Activated naive CD8-positive, alpha-beta T cell treated with anti-CD3 and anti-CD28 coated beads for 36 hours (primary cell): ENCODE measurements around the gene DDX59. TPM values are rescaled to one million over a fixed set of nuclear protein-coding genes. Genes with fewer than 3 reads are reported as not detected.

Source experiments
- DNase-seq: peaks from one replicate; pipeline ENCODE4 v3.0.0; 2021
- H3K27ac Mint-ChIP-seq: one replicate; pipeline ENCODE4 v1.8.0; 2022; ENCODE audit warnings: mild to moderate bottlenecking, moderate library complexity, mixed read lengths
- H3K27me3 Mint-ChIP-seq: one replicate; pipeline ENCODE4 v1.8.0; 2022; ENCODE audit warnings: mild to moderate bottlenecking, mixed read lengths
- H3K36me3 Mint-ChIP-seq: one replicate; pipeline ENCODE4 v1.8.0; 2021; ENCODE audit warnings: mild to moderate bottlenecking, mixed read lengths
- H3K4me1 Mint-ChIP-seq: one replicate; pipeline ENCODE4 v1.8.0; 2021; ENCODE audit warnings: mixed read lengths
- H3K4me3 Mint-ChIP-seq: one replicate; pipeline ENCODE4 v1.8.0; 2022; ENCODE audit warnings: mild to moderate bottlenecking, moderate library complexity, mixed read lengths
- H3K9me3 Mint-ChIP-seq: one replicate; pipeline ENCODE4 v1.8.0; 2022; ENCODE audit warnings: mixed read lengths
- total RNA-seq, 2 experiments: library from RNA; stranded (reverse); gene quantifications; one replicate each; pipeline ENCODE4 v1.2.3, GENCODE V29; 2021

DDX59 gene
- total RNA-seq, 2 experiments from 2014 or later = 18.3 to 19.2 TPM

DNA sequence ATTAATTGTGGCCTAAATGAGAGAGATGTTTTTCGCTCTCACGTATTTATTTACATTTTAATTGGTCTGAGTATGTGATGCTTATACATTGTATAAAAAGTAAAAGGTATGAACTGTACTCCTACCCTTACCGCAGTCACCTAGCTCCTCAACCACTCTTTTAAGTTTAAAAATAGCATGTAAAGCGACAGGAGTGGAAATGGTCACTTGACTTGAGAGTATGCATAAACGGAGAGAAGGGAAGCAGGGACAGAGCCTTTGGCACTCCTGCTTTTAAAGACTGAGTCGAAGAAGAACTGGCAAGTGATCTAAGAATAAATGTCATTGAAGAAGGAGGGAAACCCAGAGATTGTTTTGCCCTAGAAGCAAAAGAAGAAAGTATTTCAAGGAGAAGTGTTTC, 11.5 kb upstream of the DDX59 start:
- no peak overlapping the region for H3K27ac Mint-ChIP-seq
- H3K4me3 Mint-ChIP-seq = no peak overlapping the region
- H3K4me1 Mint-ChIP-seq = no peaks in the 10 kb centered on the region
- no peaks in the 10 kb centered on the region for H3K27me3 Mint-ChIP-seq
- no peaks in the 10 kb centered on the region for H3K36me3 Mint-ChIP-seq
- no peak for DNase-seq
- H3K9me3 Mint-ChIP-seq = no peaks in the 10 kb centered on the region

DNA sequence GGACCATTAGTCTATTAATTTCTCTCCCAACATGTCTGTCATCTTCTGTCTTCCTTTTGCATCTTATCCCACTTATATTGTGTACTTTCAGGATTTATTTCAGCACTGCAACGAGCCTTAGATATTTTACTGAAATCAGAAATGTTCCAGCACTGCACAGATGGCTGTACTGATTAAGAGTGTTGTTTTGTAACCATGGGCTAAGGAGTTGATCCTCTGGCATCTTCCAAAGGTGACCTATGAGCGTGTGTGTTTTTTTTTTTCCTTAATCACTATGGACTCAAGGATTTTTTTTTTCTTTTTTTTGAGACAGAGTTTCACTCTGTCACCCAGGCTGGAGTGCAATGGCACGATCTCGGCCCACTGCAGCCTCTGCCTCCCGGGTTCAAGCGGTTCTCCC, 7.1 kb upstream of the DDX59 start:
- Mint-ChIP-seq H3K4me1 (peaks cover 12% of the 10 kb centered on the region), H3K36me3 (no peaks in the 10 kb centered on the region), H3K27me3 (no peaks in the 10 kb centered on the region), H3K9me3 (no peaks in the 10 kb centered on the region), H3K4me3 (no peak overlapping the region), H3K27ac (no peak overlapping the region)
- DNase-seq = no peak

DNA sequence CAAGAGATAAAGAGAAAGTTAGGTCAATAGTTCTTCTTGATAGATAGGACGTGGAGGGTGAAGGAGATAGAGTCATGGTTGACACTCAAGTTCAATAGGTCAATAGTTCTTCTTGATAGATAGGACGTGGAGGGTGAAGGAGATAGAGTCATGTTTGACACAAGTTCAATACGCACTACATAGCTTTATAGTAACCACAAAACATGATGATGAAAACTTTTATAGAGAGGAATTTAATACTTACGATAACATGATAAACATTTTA, 5.8 kb upstream of the DDX59 start:
- Mint-ChIP-seq H3K27ac (no peak overlapping the region), H3K4me3 (no peak overlapping the region), H3K36me3 (no peaks in the 10 kb centered on the region), H3K9me3 (no peaks in the 10 kb centered on the region), H3K4me1 (peaks cover 22% of the 10 kb centered on the region), H3K27me3 (no peaks in the 10 kb centered on the region)
- no peak for DNase-seq

DNA sequence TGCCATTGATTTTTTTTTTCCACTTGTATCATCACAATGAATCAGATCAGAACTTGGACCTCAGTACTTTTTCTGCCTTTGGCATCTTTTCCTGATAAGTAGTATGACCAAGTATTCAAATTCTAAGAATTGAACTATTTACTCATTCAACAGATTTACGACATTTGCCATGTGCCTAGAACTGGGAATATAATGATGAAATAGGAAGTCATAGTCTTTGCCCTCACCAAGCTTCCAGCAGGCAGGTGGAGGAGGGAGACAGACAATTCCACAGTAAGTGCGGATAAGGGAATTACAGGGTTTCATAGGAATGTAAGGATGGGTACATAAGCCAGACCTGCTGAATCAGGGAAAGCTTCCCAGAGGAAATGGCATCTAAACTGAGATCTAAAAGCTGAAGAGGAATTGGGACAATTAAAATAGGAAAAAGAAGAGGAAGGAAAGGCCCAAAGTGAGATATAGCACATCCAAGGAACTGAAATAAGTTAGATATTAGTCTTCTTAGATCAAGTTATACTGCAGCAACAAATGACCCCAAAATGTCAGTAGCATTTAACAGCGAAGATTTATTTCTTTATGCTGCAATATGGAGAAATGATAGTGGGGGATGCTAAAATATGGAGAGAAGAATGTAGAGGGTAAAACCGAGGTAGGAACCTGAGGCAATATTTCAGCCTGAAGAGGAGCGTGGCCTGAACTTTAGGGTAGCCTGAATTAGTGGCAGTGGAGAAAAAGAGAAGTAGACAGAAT, 5.3 kb upstream of the DDX59 start:
- peaks cover under 1% of the 10 kb centered on the region for H3K36me3 Mint-ChIP-seq
- no peaks in the 10 kb centered on the region for H3K9me3 Mint-ChIP-seq
- peak overlapping the region; percentile 6 for H3K27ac Mint-ChIP-seq
- H3K4me1 Mint-ChIP-seq = peaks cover 22% of the 10 kb centered on the region
- H3K4me3 Mint-ChIP-seq = no peak overlapping the region
- DNase-seq = no peak
- no peaks in the 10 kb centered on the region for H3K27me3 Mint-ChIP-seq

DNA sequence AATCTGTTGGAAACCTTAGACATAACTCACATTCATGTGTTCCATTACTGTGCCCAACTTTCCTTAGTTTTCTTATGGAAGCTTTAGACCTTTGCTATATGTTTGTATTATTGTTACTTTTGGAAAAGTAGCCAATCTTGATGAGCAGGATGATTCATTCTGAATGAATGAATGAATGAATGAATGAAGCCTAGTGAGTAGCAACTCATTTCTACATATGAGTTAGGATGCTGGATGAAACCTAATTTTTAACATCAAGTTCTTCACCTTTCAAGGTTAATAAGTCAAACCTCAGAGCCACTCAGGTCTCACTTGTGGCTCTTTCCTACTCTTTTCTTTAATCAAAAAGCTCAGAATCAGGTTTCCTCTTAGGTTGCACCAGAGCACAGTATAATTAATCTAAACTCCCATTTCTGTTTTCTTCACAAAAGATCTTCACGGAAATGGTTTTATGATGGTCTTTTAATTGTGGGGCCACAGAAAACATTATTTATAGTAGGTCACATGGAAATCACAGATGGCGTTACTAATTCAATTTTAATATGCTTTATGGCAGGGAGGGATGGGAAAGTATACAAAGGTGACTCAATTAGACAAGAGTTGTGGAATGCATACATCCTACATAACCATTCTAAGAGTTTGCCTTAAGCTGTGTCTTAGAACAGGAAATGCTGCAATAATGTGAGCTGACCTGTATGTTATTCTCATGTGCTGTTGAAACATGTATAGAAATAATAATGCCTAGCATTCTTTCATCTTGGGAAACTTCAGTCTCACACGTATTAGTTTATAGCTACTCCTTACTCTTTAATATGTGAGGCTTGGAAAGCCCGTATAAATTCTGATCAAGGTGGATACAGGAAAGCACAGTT, 4.5 kb upstream of the DDX59 start:
- no peaks in the 10 kb centered on the region for H3K9me3 Mint-ChIP-seq
- H3K4me1 Mint-ChIP-seq = peaks cover 22% of the 10 kb centered on the region
- H3K27me3 Mint-ChIP-seq = no peaks in the 10 kb centered on the region
- H3K27ac Mint-ChIP-seq = peak overlapping the region; percentile 27
- H3K36me3 Mint-ChIP-seq = peaks cover 2% of the 10 kb centered on the region
- H3K4me3 Mint-ChIP-seq = no peak overlapping the region
- DNase-seq = no peak

DNA sequence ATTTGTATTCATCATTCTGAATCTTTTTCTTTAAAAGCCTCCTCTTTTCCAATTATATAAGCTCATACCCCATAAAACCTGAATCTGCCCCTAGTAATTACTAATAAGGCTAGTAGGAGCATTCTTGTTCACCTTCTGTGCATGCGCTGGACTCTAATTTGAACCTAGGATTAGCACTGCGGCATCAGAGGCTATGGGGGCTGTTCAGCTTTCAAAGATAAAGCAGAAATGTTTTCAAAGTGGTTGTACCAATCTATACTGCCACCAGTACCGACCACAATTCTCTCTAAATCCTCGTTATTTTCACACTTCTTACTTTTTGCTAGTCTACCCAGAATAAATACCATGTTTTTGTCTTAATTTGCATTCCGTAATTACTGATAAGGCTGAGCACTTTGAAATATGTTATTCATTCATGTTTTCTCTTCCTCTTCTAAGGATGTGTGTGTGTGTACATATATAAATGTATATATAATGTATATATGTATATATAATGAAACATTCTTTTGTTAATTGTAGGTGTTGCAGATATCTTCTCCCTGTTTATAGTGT, 1.6 kb upstream of the DDX59 start:
- H3K27me3 Mint-ChIP-seq = no peaks in the 10 kb centered on the region
- peak overlapping the region; percentile 95 for H3K4me3 Mint-ChIP-seq
- peaks cover 13% of the 10 kb centered on the region for H3K36me3 Mint-ChIP-seq
- H3K9me3 Mint-ChIP-seq = no peaks in the 10 kb centered on the region
- H3K27ac Mint-ChIP-seq = no peak overlapping the region
- no peak for DNase-seq
- H3K4me1 Mint-ChIP-seq = peaks cover 32% of the 10 kb centered on the region

DNA sequence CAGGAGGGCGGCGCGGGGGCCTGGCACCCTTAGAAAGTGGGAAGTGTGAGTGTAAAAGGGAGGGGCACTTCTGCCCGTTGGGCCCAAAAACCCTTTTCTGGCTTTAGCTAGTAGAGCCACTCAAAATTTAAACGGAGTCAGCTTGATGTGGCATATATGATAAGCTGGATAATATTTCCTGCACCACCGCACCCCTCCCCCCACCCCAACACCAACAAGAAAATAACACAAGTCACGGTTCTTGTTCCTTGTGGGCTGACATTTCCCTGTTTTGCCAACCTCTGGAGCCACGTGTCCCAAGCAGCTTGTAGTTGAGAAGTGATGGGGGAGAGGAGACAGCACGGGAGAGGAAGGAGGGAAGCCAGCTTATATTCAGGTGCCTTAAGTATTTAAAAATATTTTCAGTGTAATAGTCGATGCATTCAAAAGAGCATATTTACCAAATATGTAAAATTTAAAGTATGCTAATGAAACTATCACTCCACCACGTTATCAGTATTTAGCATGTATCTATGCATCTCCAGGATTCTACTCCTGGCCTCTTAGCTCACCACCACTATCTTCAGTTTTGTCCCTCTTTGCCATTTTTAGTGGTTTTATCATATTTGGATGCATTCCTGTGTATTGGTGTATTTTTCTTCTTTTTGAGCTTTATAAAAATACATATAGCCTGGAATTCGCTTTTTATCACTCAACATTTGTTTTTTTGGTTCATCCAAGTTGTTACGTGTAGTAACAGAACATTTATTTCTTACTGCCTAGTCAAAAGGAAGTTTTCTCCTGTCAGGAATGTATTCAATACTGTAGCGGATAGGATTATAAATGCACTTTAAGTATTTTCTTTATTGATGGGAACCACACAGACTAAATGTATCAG, 773 bp upstream of the DDX59 start:
- peak overlapping the region; percentile 97 for H3K27ac Mint-ChIP-seq
- peaks cover 40% of the 10 kb centered on the region for H3K4me1 Mint-ChIP-seq
- H3K4me3 Mint-ChIP-seq = peak overlapping the region; percentile 95
- no peaks in the 10 kb centered on the region for H3K9me3 Mint-ChIP-seq
- H3K36me3 Mint-ChIP-seq = peaks cover 19% of the 10 kb centered on the region
- H3K27me3 Mint-ChIP-seq = no peaks in the 10 kb centered on the region
- DNase-seq = peak; percentile 7

DNA sequence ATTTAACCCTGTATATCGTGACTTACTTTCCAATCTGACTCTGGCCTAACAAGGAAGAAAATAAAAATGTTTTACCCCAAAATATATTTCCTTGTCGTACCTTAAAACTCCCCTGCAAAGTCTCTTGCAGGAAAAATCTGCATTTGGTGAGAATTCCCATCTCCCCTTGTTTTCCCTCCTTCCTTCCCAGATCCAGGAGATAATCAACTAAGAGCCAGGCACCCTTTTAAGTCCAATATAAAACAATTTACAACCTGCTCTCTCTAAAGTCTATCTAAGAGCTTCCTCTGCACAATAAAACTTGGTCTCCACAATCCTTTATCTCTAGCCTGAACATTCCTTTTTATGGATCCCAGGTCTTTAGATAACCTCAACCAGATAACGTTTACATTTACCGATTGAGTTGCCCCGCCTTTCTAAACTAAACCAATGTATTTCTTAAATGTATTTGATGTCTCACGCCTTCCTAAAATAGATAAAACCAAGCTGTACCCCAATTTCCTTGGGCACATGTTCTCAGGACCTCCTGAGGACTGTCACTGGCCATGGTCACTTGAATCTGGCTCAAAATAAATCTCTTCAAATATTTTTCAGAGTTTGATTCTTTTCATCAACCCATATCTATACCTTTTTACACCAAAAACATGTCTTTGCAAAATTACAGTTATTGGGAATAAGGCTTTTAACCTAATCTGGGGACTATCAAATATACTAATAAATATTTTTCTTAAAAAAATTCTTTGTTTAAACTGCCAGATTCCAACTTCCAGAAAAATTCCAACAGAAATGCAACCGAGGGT, 993 bp downstream of the DDX59 start:
- H3K4me1 Mint-ChIP-seq = peaks cover 36% of the 10 kb centered on the region
- H3K27ac Mint-ChIP-seq = peak overlapping the region; percentile 87
- peak overlapping the region; percentile 77 for H3K4me3 Mint-ChIP-seq
- no peaks in the 10 kb centered on the region for H3K9me3 Mint-ChIP-seq
- DNase-seq = no peak
- peaks cover 32% of the 10 kb centered on the region for H3K36me3 Mint-ChIP-seq
- H3K27me3 Mint-ChIP-seq = no peaks in the 10 kb centered on the region

DNA sequence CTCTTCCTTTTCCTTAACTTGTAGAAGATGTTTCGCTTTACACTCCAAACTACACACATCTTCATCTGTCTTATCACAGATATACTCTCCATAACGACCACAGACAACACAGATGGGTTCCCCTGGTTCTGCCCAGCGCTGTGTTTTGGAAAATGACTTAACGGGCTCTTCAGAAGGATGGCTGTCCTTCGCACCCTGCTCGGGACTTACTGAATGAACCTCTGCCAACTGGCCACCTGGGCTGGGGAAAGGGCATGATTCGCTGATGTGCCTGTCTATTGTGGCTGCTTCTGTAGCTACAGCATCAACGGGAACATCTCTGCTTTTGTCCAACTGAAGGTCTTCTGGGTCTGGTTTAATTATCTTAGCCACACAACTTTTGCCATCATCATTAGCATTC, 3.4 kb downstream of the DDX59 start:
- Mint-ChIP-seq H3K27ac (no peak overlapping the region), H3K27me3 (no peaks in the 10 kb centered on the region), H3K4me3 (no peak overlapping the region), H3K36me3 (peaks cover 43% of the 10 kb centered on the region), H3K9me3 (no peaks in the 10 kb centered on the region), H3K4me1 (peaks cover 44% of the 10 kb centered on the region)
- DNase-seq = no peak

DNA sequence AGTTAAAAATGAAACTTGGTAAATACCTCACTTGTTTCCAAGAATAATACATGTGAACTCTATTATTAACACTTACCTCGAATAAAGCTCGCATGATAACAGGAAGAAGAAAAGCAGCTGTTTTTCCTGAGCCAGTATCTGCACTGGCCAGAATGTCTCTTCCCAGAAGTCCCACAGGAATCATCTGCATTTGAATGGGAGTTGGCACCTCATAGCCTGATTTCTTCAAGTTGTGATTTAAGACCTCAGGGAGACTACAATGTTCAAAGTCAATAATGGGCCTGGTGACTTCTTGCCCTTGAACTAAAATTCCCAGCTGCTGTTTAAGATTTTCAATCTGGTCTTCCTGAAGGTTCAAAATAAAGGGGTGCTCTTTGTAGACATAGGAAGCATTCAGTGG, 3.8 kb downstream of the DDX59 start:
- no peak overlapping the region for H3K27ac Mint-ChIP-seq
- peaks cover 45% of the 10 kb centered on the region for H3K36me3 Mint-ChIP-seq
- no peak for DNase-seq
- no peak overlapping the region for H3K4me3 Mint-ChIP-seq
- H3K27me3 Mint-ChIP-seq = no peaks in the 10 kb centered on the region
- H3K4me1 Mint-ChIP-seq = peaks cover 41% of the 10 kb centered on the region
- no peaks in the 10 kb centered on the region for H3K9me3 Mint-ChIP-seq

DNA sequence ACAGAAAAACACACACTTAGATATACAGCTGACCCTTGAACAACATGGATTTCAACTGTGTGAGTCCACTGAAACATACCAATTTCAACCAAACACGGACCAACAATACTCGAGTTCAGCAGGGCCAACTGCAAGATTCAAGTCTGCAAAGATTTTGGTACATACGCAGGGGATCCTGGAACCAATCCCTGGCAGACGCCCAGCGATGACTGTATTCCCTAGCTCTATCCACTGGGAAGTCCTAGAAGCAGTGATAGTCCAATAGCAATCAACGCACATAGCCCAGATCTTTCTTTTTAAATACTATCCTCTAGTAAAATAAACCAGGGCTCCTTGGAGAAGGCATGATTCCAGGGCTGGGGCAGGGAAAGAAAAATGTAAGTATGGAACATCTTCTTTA, 9.0 kb downstream of the DDX59 start:
- Mint-ChIP-seq H3K4me3 (no peak overlapping the region), H3K36me3 (peaks cover 36% of the 10 kb centered on the region), H3K4me1 (peaks cover 24% of the 10 kb centered on the region), H3K27ac (no peak overlapping the region), H3K9me3 (no peaks in the 10 kb centered on the region), H3K27me3 (no peaks in the 10 kb centered on the region)
- no peak for DNase-seq

DNA sequence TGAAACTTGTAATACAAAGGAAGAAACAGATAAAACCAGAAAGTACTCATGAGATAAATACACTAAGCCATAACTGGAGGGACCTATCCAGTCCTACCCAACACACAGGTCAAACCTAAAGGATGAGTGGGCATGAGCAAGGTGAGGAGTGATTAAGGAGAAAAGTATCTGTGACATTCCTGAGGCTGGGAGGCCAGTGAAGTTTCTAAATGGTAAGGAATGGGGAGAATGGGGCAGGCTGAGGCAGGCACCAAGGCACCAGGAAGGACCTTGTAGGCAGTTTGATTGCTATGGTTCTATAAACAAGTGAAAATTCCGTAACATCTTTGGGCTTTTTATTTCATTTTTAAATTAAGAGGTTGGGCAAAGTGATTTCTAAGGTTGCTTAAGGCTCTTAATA, 10.4 kb downstream of the DDX59 start:
- Mint-ChIP-seq H3K4me3 (no peak overlapping the region), H3K36me3 (peaks cover 30% of the 10 kb centered on the region), H3K9me3 (no peaks in the 10 kb centered on the region), H3K27ac (no peak overlapping the region), H3K4me1 (peaks cover 19% of the 10 kb centered on the region), H3K27me3 (no peaks in the 10 kb centered on the region)
- no peak for DNase-seq

DNA sequence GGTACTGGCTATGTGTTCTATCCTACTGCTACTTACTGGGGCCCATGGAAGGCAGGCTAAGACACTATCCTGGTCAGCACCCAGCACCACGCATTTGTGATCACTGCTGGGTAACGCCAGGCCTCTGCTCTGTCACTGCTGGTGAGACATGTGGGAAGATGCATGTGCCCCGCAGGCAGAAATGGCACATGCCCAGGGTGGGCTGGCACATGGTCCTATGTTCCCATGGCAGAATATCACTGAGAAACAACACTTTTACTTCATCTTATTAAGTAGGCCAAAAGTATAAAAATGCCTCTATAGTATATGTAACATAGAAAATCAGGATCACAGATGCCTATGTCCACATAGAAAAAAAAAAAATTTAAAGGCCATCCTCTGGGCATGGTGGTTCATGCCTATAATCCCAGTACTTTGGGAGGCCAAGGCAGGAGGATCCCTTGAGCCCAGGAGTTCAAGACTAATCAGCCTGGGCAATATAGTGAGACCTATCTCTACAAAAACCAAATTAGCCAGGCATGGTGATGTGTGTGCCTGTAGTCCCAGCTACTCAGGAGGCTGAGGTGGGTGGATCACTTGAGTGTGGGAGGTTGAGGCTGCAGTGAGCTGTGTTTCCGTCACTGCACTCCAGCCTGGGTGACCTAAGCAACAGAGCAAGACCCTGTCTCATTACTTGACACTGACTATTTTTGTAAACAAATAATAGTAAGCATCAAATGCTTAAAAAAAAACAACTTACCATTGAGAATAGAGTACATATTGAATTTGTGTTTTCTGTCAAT, 11.5 kb downstream of the DDX59 start:
- H3K27ac Mint-ChIP-seq = no peak overlapping the region
- H3K36me3 Mint-ChIP-seq = peaks cover 32% of the 10 kb centered on the region
- no peaks in the 10 kb centered on the region for H3K9me3 Mint-ChIP-seq
- H3K4me1 Mint-ChIP-seq = peaks cover 20% of the 10 kb centered on the region
- no peaks in the 10 kb centered on the region for H3K27me3 Mint-ChIP-seq
- DNase-seq = no peak
- H3K4me3 Mint-ChIP-seq = no peak overlapping the region

DNA sequence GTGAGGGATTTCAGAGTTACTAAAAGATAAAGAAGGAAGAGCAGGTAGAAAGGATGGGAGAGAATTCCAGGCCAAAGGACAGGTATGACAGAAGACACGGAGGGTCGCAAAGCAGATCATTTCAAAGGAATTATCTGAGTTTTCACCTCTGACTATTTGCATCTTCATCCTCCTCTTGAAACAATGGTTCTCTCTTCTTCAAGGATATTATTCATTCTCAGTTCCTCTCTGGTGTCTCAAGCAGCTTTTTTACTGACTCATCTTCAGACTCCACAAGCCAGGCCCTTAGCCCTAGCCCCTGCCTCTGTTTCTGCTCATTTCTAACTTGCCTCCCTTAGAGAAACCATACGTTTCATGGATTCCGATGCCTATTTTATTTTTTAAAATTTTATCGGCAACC, 15.0 kb downstream of the DDX59 start:
- no peak overlapping the region for H3K27ac Mint-ChIP-seq
- no peaks in the 10 kb centered on the region for H3K27me3 Mint-ChIP-seq
- H3K4me1 Mint-ChIP-seq = peaks cover 15% of the 10 kb centered on the region
- no peaks in the 10 kb centered on the region for H3K9me3 Mint-ChIP-seq
- peaks cover 25% of the 10 kb centered on the region for H3K36me3 Mint-ChIP-seq
- H3K4me3 Mint-ChIP-seq = no peak overlapping the region
- DNase-seq = no peak
